ACHN (cell line): ENCODE data around the gene CD19.
"Not testable (repeated sequence)": the region's sequence is repeated elsewhere in the genome, so short reads cannot be mapped to it uniquely, and the experiment has no call there.

Source experiments
- DNase-seq: peaks from one replicate; pipeline ENCODE4 v3.0.0-alpha.2; 2015
- in situ Hi-C: cut with HindIII; loops from 2 replicates; pipeline ENCODE4 v1.10.0; 2017; ENCODE audit warnings: low sequenced_read_pairs, low pct_ligation_motif_present, low pct_unique_long_range_greater_than_20kb

CD19 gene

GRCh38 chr16:28930652-28931051 is 1.1 kb upstream of the CD19 start:
- in situ Hi-C loops = no loop called here
- DNase-seq = no peak

- in situ Hi-C loops = no loop called here
These were observed 769 bp downstream of the CD19 start for GRCh38 chr16:28932339-28933141.

GRCh38 chr16:28933171-28933570 is 1.4 kb downstream of the CD19 start:
- in situ Hi-C loops = no loop called here

More at GRCh38 chr16:28932339-28933141, 769 bp downstream of the CD19 start:
- no peak for DNase-seq

DNA sequence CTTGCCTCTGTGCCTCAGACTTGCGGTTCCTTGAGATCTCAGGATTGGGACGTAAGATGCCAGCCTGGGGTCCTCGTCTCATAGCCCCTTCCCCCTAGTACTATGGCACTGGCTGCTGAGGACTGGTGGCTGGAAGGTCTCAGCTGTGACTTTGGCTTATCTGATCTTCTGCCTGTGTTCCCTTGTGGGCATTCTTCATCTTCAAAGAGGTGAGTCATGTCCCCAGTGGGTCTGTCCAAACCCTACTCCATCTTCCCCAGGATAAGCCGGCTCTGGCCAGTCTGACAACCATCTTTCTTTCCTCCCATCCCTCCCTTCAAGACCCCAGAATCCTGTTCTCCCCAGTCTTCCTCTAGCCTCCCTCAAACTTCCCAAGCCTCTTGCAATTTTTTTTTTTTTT is 3.6 kb downstream of the CD19 start:
- in situ Hi-C loops = no loop called here
- no peak for DNase-seq

More at GRCh38 chr16:28933171-28933570, 1.4 kb downstream of the CD19 start:
- no peak for DNase-seq

DNA sequence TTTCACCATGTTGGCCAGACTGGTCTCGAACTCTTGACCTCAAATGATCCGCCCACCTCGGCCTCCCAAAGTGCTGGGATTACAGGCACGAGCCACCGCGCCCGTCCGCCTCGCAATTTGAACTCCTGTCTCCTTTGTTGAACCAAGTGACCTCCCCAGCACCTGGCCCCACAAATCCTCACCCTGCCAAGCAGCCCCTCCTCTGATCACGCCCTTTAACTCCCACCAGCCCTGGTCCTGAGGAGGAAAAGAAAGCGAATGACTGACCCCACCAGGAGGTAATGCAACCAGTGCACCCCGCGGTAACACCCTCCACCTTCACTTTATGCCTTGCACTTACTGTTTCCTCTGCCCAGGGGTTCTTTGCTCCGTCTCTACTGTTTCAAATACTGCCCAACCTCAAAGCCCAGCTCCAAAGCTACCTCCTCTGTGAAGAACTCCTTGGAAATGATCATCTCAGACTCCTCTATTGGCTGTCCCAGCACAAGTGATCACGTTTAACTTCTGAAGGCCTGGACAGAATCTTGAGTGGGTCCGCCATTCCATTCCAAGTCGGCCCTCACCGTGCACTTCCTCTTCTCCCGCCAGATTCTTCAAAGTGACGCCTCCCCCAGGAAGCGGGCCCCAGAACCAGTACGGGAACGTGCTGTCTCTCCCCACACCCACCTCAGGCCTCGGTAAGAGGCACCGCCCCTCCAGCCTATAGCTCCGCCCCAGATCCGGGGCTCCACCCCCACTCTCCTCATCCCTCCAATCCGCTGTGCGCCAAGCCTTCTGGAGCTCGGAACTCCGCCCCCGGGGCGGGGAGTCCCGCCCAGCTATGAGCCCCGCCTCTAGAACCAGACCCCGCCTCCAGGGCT is 4.4 kb downstream of the CD19 start:
- peak; percentile 27 for DNase-seq
- in situ Hi-C loops = no loop called here

GRCh38 chr16:28936784-28937155 is 5.0 kb downstream of the CD19 start:
- in situ Hi-C loops = no loop called here

GRCh38 chr16:28937222-28937876 is 5.6 kb downstream of the CD19 start:
- in situ Hi-C loops = no loop called here
- no peak for DNase-seq

More at GRCh38 chr16:28936784-28937155, 5.0 kb downstream of the CD19 start:
- DNase-seq = no peak

DNA sequence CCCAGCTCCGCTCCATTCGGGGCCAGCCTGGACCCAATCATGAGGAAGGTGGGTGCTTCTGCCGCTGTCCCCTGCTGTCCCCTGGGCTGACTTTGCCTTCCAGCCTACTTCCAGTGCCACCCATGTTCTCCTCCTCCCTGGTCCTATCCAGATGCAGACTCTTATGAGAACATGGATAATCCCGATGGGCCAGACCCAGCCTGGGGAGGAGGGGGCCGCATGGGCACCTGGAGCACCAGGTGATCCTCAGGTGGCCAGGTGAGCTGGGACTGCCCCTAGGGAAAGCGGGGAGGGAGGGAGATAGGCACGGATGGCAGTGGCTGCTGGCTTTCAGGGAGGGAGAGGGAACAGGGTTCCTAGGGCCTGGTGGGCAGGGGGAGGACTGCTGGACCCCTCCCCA is 7.0 kb downstream of the CD19 start:
- in situ Hi-C loops = no loop called here
- DNase-seq = no peak

DNA sequence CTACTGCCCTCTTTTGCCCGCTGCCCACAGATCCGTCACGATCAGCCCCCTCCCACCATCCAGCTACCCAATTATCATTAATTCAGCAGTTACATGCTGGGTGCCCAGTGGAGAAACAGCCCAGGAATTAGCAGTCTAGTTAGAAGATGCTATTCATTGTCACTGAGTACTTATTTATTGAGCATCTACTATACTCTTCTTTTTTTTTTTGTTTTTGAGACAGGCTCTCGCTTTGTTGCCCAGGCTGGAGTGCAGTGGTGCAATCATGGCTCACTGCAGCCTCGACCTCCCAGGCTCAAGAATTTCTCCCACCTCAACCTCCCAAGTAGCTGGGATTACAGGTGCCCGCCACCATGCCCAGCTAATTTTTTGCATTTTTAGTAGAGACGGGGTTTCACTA is 8.1 kb downstream of the CD19 start:
- DNase-seq, in situ Hi-C loops: not testable (repeated sequence)

DNA sequence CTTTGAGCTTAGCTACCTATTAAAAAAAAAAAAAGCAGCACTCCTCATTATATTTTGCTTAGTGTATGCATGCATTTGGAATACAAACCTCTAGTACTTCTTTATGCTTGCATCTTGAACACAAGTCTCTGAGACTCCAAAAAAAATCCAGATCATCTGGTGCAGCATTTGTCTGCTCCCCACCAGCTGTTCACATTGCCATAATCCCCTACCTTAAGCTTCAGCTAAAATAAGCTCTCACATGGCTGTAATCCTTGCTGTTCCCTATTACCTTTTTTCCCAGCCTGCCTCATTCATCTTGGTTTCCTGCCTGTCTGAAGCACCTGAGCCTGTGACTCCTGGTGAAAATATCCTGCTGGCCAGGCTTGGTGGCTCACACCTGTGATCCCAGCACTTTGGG is 11.5 kb downstream of the CD19 start:
- DNase-seq = no peak
- in situ Hi-C loops = no loop called here

DNA sequence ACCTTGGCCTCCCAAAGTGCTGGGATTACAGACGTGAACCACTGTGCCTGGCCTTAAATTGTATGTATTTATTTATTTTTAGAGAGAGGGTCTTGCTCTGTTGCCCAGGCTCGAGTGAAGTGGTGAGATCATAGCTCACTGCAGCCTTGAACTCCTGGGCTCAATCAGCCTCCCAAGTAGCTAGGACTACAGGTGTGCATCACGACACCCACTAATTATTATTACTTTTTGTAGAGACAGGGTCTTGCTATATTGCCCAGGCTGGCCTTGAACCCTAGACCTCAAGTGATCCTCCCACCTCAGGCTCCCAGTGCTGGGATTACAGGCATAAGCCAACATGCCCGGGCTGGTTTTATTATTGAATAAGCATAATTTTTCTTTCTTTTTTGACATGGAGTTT is 14.9 kb downstream of the CD19 start:
- in situ Hi-C loops = no loop called here
- no peak for DNase-seq

DNA sequence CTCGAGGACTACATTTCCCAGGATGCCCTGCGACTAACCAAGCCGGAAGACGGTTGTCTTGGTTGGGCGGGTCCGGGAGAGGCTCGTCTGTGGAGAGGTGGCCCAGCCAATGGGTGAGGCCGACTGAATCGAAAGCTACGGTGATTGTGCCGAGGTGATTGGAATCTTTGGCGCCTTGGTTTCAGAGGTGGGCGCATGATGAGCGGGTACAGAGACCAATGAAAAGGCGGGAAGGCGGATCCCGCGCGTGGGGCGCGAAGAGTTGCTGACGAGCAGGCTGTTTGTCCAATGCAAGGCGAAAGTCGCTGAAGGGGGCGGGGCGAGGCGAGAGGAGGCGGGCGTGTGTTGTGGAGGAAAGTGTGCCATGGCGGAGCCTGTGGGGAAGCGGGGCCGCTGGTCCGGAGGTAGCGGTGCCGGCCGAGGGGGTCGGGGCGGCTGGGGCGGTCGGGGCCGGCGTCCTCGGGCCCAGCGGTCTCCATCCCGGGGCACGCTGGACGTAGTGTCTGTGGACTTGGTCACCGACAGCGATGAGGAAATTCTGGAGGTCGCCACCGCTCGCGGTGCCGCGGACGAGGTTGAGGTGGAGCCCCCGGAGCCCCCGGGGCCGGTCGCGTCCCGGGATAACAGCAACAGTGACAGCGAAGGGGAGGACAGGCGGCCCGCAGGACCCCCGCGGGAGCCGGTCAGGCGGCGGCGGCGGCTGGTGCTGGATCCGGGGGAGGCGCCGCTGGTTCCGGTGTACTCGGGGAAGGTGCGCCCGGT is 19.1 kb downstream of the CD19 start, which contains the start of gene NFATC2IP:
Gene NFATC2IP, plus strand, starts transcription at position 290 of the 762 bp plus-strand sequence. Its CDS starts 75 bp downstream, at position 365.
- in situ Hi-C loops = no loop called here
- DNase-seq = peak; percentile 100

GRCh38 chr16:28951410-28951943 is 19.7 kb downstream of the CD19 start:
- in situ Hi-C loops = no loop called here
- peak; percentile 35 for DNase-seq

GRCh38 chr16:28958216-28958615 is 26.4 kb downstream of the CD19 start:
- no peak for DNase-seq
- in situ Hi-C loops = no loop called here

DNA sequence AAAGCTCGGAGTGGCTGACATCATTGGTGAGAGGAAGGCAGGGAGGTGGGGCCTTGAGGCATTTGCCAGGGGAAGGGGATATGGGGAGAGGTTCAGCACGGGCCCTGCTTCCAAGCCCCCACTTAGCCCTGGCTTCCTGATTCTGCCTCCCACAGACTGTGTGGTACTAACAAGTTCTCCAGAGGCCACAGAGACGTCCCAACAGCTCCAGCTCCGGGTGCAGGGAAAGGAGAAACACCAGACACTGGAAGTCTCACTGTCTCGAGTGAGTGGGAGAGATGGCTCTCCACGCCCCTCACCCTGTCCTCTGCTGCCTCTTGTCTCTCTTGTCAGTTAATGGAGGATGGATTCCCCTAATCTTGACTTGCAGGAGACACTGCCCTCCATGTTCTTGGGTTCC is 27.1 kb downstream of the CD19 start:
- in situ Hi-C loops = no loop called here

GRCh38 chr16:28964072-28964471 is 32.3 kb downstream of the CD19 start:
- in situ Hi-C loops = no loop called here
- no peak for DNase-seq

More for the DNA sequence above, 27.1 kb downstream of the CD19 start:
- no peak for DNase-seq

DNA sequence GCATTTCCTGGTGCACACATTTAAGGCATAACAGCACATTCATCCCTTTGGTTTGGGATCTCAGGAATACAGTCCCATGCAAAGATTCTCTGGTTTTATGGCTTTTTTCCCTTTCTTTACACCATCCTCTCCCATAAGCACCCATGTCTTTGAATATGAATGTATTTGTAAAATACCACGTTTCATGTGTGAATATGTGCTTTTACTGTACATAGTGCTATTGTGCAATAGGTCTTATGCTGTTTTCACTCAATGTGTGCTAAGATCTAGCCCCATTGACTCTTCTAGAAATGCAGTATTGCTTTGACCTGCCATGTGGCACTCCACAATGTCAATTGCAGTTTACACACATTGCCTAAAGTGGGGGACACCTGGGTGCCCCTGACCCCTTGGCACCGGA is 32.7 kb downstream of the CD19 start:
- in situ Hi-C loops = no loop called here
- DNase-seq = no peak

GRCh38 chr16:28967156-28967555 is 35.4 kb downstream of the CD19 start:
- no peak for DNase-seq
- in situ Hi-C loops = no loop called here
